Lower leg skin (tissue), 3 donors: ENCODE results near the gene TSPAN7.

ENCODE experiments used
- CTCF ChIP-seq, 3 donors: fragments of 450-650 bp; IDR thresholded peaks; one replicate each; pipeline ENCODE4 v1.5.1; 2016; ENCODE audit warnings: antibody characterized with exemption in 3 of 3, mild to moderate bottlenecking in 3 of 3, moderate library complexity in 2 of 3
- POLR2A ChIP-seq, 2 donors: fragments of 450-650 bp; IDR thresholded peaks; one replicate each; pipeline ENCODE4 v1.6.1; 2016 to 2017; ENCODE audit warnings: antibody characterized with exemption in 2 of 2, mild to moderate bottlenecking in 1 of 2, moderate library complexity in 1 of 2

GRCh38 chrX:38575888-38576287 lies 14.5 kb downstream of the TSPAN7 start:
- TF ChIP-seq CTCF (IDR thresholded peaks at IDR 0.05) (no peak), POLR2A (IDR thresholded peaks at IDR 0.05) (no peak)
